H1 (cell line): Measurements from ENCODE around the gene DCP1A. TPM values are rescaled to one million over a fixed set of nuclear protein-coding genes. Genes with fewer than 3 reads are reported as not detected.

ENCODE experiments used
- CTCF ChIA-PET: fragments of 300-600 bp; sonication (Branson Sonifier 250); formaldehyde crosslinking; loops from one replicate; lab custom pipeline; 2021; ENCODE audit not compliant: partially characterized antibody; lab: Charles Lee
- POLR2A ChIA-PET: fragments of 300-600 bp; sonication (Branson Sonifier 250); formaldehyde crosslinking; loops from one replicate; lab custom pipeline; 2021; ENCODE audit warnings: inconsistent platforms; ENCODE audit not compliant: partially characterized antibody; lab: Charles Lee
- DNase-seq, 2 experiments: peaks; one replicate each; pipeline versions ENCODE4 v3.0.0 to v3.0.0-alpha.2; 2010 to 2022; ENCODE audit warnings: low spot score in 2 of 2, low read depth in 1 of 2, mixed read lengths in 1 of 2
- FAIRE-seq: peaks from 2 replicates; lab custom pipeline; 2011; peaks lifted over from hg19 to GRCh38; lab: Jason Lieb, UNC
- H2AFZ ChIP-seq: 2 replicates; pipeline ENCODE4 v1.8.1; 2012; ENCODE audit warnings: low read length, inconsistent platforms
- H2AK5ac ChIP-seq: 2 replicates; pipeline ENCODE4 v1.6.1; 2013; ENCODE audit warnings: low read depth, low read length
- H2BK120ac ChIP-seq: replicated peaks from 2 replicates; pipeline ENCODE3; 2013; ENCODE audit warnings: low read depth, low read length, inconsistent platforms
- H2BK12ac ChIP-seq: 2 replicates; pipeline ENCODE4 v1.6.1; 2013; ENCODE audit warnings: low read depth, low read length
- H2BK15ac ChIP-seq: 2 replicates; pipeline ENCODE4 v1.6.1; 2013; ENCODE audit warnings: low read length
- H2BK20ac ChIP-seq: 2 replicates; pipeline ENCODE4 v1.6.1; 2013; ENCODE audit warnings: low read length
- H2BK5ac ChIP-seq: 2 replicates; pipeline ENCODE4 v1.6.1; 2013; ENCODE audit warnings: low read depth, low read length
- H3K14ac ChIP-seq: 2 replicates; pipeline ENCODE4 v1.6.1; 2013; ENCODE audit warnings: inconsistent platforms; ENCODE audit not compliant: insufficient read length
- H3K18ac ChIP-seq: 2 replicates; pipeline ENCODE4 v1.6.1; 2013; ENCODE audit warnings: low read length; ENCODE audit errors: extremely low read depth
- H3K23ac ChIP-seq: 2 replicates; pipeline ENCODE4 v1.6.1; 2013; ENCODE audit warnings: inconsistent platforms; ENCODE audit not compliant: insufficient read length
- H3K23me2 ChIP-seq: 2 replicates; pipeline ENCODE4 v1.6.1; 2013; ENCODE audit warnings: low read depth, low read length
- H3K27ac ChIP-seq: 2 replicates; pipeline ENCODE4 v1.6.1; 2011; ENCODE audit warnings: low read depth, low read length, inconsistent platforms
- H3K27me3 ChIP-seq, 4 experiments: replicated peaks in 1 of 4; 1 replicate in 1 of 4; 2 replicates in 3 of 4; pipeline versions ENCODE4 v1.6.1 to v1.8.1; 2011 to 2013; ENCODE audit warnings: low read length in 3 of 4, mild to moderate bottlenecking in 3 of 4, inconsistent platforms in 2 of 4, mixed read lengths in 2 of 4, moderate library complexity in 1 of 4; ENCODE audit not compliant: control insufficient read depth in 3 of 4, insufficient read depth in 3 of 4; ENCODE audit errors: extremely low read depth in 1 of 4
- H3K36me3 ChIP-seq, 4 experiments: 2 replicates each; pipeline versions ENCODE4 v1.6.1 to v1.8.1; 2011 to 2013; ENCODE audit warnings: mild to moderate bottlenecking in 4 of 4, low read length in 3 of 4, moderate library complexity in 2 of 4, control low read depth in 1 of 4, inconsistent platforms in 1 of 4; ENCODE audit not compliant: insufficient read depth in 4 of 4, control insufficient read depth in 2 of 4
- H3K4ac ChIP-seq: replicated peaks from 2 replicates; pipeline ENCODE3; 2013; ENCODE audit warnings: low read length, low read depth, mixed read lengths, inconsistent platforms; ENCODE audit not compliant: insufficient read length
- H3K4me1 ChIP-seq, 4 experiments: replicated peaks in 1 of 4; 1 replicate in 1 of 4; 2 replicates in 3 of 4; pipeline versions ENCODE4 v1.6.1 to v1.8.1; 2011 to 2013; ENCODE audit warnings: low read length in 3 of 4, inconsistent platforms in 2 of 4, mixed read lengths in 1 of 4; ENCODE audit not compliant: insufficient read depth in 4 of 4, control insufficient read depth in 3 of 4
- H3K4me2 ChIP-seq, 2 experiments: 2 replicates each; pipeline versions ENCODE4 v1.6.1 to v1.8.1; 2011 to 2013; ENCODE audit warnings: low read depth in 2 of 2, low read length in 2 of 2, control low read depth in 1 of 2, inconsistent platforms in 1 of 2, mild to moderate bottlenecking in 1 of 2; ENCODE audit not compliant: insufficient read depth in 1 of 2
- H3K4me3 ChIP-seq, 4 experiments: fragments of 200-600, 300-600 bp in 1 of 4; sonication (generic), shearing (Covaris generic), sonication (Bioruptor Twin) in 1 of 4; 2 replicates each; pipeline versions ENCODE4 v1.5.1 to v1.8.1; 2011 to 2016; ENCODE audit warnings: low read length in 4 of 4, low read depth in 3 of 4, control low read depth in 2 of 4, inconsistent platforms in 2 of 4, mild to moderate bottlenecking in 2 of 4, mixed read lengths in 1 of 4, moderate library complexity in 1 of 4; ENCODE audit not compliant: insufficient read depth in 2 of 4; ENCODE audit errors: extremely low read depth in 1 of 4
- H3K56ac ChIP-seq: replicated peaks from 2 replicates; pipeline ENCODE3; 2013; ENCODE audit warnings: low read depth, mild to moderate bottlenecking, mixed read lengths, low read length, inconsistent platforms; ENCODE audit not compliant: insufficient read length
- H3K79me1 ChIP-seq: 2 replicates; pipeline ENCODE4 v1.6.1; 2013; ENCODE audit warnings: low read depth, low read length, control low read depth
- H3K79me2 ChIP-seq, 2 experiments: 2 replicates each; pipeline versions ENCODE4 v1.6.1 to v1.8.1; 2012 to 2013; ENCODE audit warnings: low read length in 2 of 2, mild to moderate bottlenecking in 2 of 2, inconsistent platforms in 1 of 2; ENCODE audit not compliant: insufficient read depth in 2 of 2, control insufficient read depth in 1 of 2
- H3K9ac ChIP-seq, 4 experiments: replicated peaks in 1 of 4; 1 replicate in 1 of 4; 2 replicates in 3 of 4; pipeline versions ENCODE4 v1.6.1 to v1.8.1; 2011 to 2013; ENCODE audit warnings: low read depth in 3 of 4, low read length in 3 of 4, control low read depth in 2 of 4, mild to moderate bottlenecking in 2 of 4, moderate library complexity in 2 of 4, inconsistent platforms in 1 of 4; ENCODE audit errors: extremely low read depth in 1 of 4
- H3K9me3 ChIP-seq, 2 experiments: 2 replicates each; pipeline versions ENCODE4 v1.6.1 to v1.8.1; 2012 to 2013; ENCODE audit warnings: mild to moderate bottlenecking in 2 of 2, moderate library complexity in 2 of 2, control low read depth in 1 of 2, inconsistent platforms in 1 of 2, low read depth in 1 of 2, low read length in 1 of 2, mixed read lengths in 1 of 2; ENCODE audit not compliant: insufficient read depth in 2 of 2
- H4K20me1 ChIP-seq, 2 experiments: replicated peaks in 1 of 2; 2 replicates each; pipeline versions ENCODE3 to v1.8.1; 2011 to 2013; ENCODE audit warnings: inconsistent platforms in 2 of 2, low read length in 2 of 2, mild to moderate bottlenecking in 1 of 2; ENCODE audit not compliant: insufficient read depth in 2 of 2, control insufficient read depth in 1 of 2
- H4K5ac ChIP-seq: 2 replicates; pipeline ENCODE4 v1.6.1; 2013; ENCODE audit warnings: low read length, low read depth, mixed read lengths, inconsistent platforms; ENCODE audit not compliant: insufficient read length
- H4K8ac ChIP-seq: 2 replicates; pipeline ENCODE4 v1.8.0; 2013; ENCODE audit warnings: mild to moderate bottlenecking, moderate library complexity, low read length, inconsistent platforms; ENCODE audit not compliant: insufficient read depth; ENCODE audit errors: extremely low read depth
- H4K91ac ChIP-seq: replicated peaks from 2 replicates; pipeline ENCODE3; 2013; ENCODE audit warnings: low read length, mixed read lengths, inconsistent platforms; ENCODE audit not compliant: insufficient read length
- CBX8 ChIP-seq: fragments of 300-800, 300-1000 bp; sonication (generic); IDR thresholded peaks from 2 replicates; pipeline ENCODE4 v1.7.1; 2016; ENCODE audit warnings: low read depth, low read length, borderline replicate concordance
- CREB1 ChIP-seq: IDR thresholded peaks from 2 replicates; pipeline ENCODE4 v1.6.1; 2012; ENCODE audit warnings: inconsistent platforms
- GTF2F1 ChIP-seq: IDR thresholded peaks from 2 replicates; pipeline ENCODE4 v1.6.1; 2012; ENCODE audit warnings: low read depth, low read length, improper control_type of control experiment, borderline replicate concordance
- NANOG ChIP-seq: IDR thresholded peaks from 2 replicates; pipeline ENCODE4 v1.6.1; 2011; ENCODE audit warnings: low read length, low read depth, mild to moderate bottlenecking, inconsistent platforms; ENCODE audit not compliant: insufficient read depth, poor library complexity, severe bottlenecking
- PHF8 ChIP-seq: fragments of 200-600 bp; sonication (generic); conservative IDR thresholded peaks from 2 replicates; pipeline ENCODE4 v1.7.1; 2012; ENCODE audit warnings: low read depth, mild to moderate bottlenecking, inconsistent platforms, low read length, moderate library complexity
- POLR2A ChIP-seq, 2 experiments: IDR thresholded peaks; 1 replicate in 1 of 2; 2 replicates in 1 of 2; pipeline ENCODE4 v1.6.1; 2011; ENCODE audit warnings: low read depth in 2 of 2, low read length in 2 of 2, mild to moderate bottlenecking in 2 of 2; ENCODE audit errors: control extremely low read depth in 1 of 2
- SAP30 ChIP-seq: fragments of 300-600 bp; sonication (generic); IDR thresholded peaks from 2 replicates; pipeline ENCODE4 v1.7.1; 2012; ENCODE audit warnings: low read length, moderate library complexity, mild to moderate bottlenecking, inconsistent platforms; ENCODE audit not compliant: insufficient read depth, insufficient replicate concordance
- SP1 ChIP-seq: IDR thresholded peaks from 2 replicates; pipeline ENCODE4 v1.6.1; 2011; ENCODE audit warnings: low read depth, low read length
- SP4 ChIP-seq: IDR thresholded peaks from 2 replicates; pipeline ENCODE4 v1.6.1; 2012; ENCODE audit warnings: low read length, inconsistent platforms
- SUZ12 ChIP-seq: fragments of 200-600 bp; sonication (generic); IDR thresholded peaks from 2 replicates; pipeline ENCODE4 v1.6.1; 2012; ENCODE audit warnings: mild to moderate bottlenecking, inconsistent platforms, low read length, moderate library complexity, mixed read lengths
- YY1 ChIP-seq: IDR thresholded peaks from 2 replicates; pipeline ENCODE4 v1.6.1; 2011; ENCODE audit warnings: low read depth, mild to moderate bottlenecking, low read length
- WGBS, 2 experiments: shearing (Covaris generic) in 1 of 2; methylation state at CpG; one replicate each; pipeline versions ENCODE4 v1.1.6 to v1.1.7; 2013 to 2015; ENCODE audit warnings: low lambda C conversion rate in 2 of 2, mixed read lengths in 2 of 2, inconsistent platforms in 1 of 2, low coverage in 1 of 2, missing lambda C conversion rate in 1 of 2; ENCODE audit not compliant: insufficient replicate concordance in 2 of 2, insufficient coverage in 1 of 2, insufficient read length in 1 of 2; ENCODE audit errors: extremely low coverage in 1 of 2, missing lambda C conversion rate in 1 of 2; 5-methylcytosine and 5-hydroxymethylcytosine counted together
- polyA plus RNA-seq, 7 experiments: library from polyadenylated mRNA; depleted of rRNA in 3 of 7; stranded (reverse) in 5 of 7; unstranded in 2 of 7; fragments of >200 nt in 5 of 7; fragments of 200-250 nt in 2 of 7; gene quantifications; 1 replicate in 5 of 7; 2 replicates in 1 of 7; 4 replicates in 1 of 7; pipeline versions ENCODE4 v1.2.1 to v1.2.3, GENCODE V29; 2011 to 2013; ENCODE audit warnings: missing spikeins in 2 of 7, mixed read lengths in 2 of 7
- total RNA-seq: library from RNA; stranded (reverse); fragmentation: NEBNext Ultra II Directional; extraction: Animal tissue kit (Norgen Biotek cat#: 25700); gene quantifications from 2 replicates; pipeline ENCODE4 v1.2.1, GENCODE V29; 2021
- TF ChIP-seq, protein P1 (sequence below): IDR thresholded peaks from 2 replicates; pipeline ENCODE4 v1.6.1; 2011; ENCODE audit warnings: low read depth, mild to moderate bottlenecking, low read length; ENCODE audit not compliant: insufficient read depth
- TF ChIP-seq, protein P2 (sequence below): IDR thresholded peaks from 2 replicates; pipeline ENCODE4 v1.6.1; 2011; ENCODE audit warnings: low read length, improper control_type of control experiment

The DCP1A gene
- total and polyA plus RNA-seq, 2 of the 8 experiments (the other 6 are each of a cell fraction or from before 2014, with no cell fraction given): 13.2 to 15.9 TPM

DNA sequence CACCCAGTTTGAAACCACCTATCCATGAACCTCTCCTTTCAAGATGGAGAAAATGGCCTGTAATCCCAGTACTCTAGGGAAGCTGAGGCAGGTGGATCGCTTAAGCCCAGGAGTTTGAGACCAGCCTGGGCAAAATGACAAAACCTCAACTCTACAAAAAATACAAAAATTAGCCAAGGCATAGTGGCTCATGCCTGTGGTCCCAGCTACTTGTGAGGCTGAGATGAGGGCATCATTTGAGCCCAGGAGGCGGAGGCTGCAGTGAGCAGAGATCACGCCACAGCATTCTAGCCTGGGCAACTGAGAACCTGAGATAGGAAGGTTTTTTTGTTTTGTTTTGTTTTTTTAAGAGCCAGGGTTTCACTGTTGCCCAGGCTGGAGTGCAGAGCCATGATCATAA, 96.9 kb downstream of the DCP1A start:
- H4K20me1 ChIP-seq: peaks cover 43 to 50% of the 10 kb centered on the region in 2 experiments
- H3K4me3 ChIP-seq: no peak overlapping the region
- H3K56ac ChIP-seq: no peak overlapping the region
- no peak overlapping the region for H4K91ac ChIP-seq
- H3K9me3 ChIP-seq: no peaks in the 10 kb centered on the region
- H2AFZ ChIP-seq: no peak overlapping the region
- 83% methylated on average over 3 of the region's 3 CpGs; no CpG with 5 or more reads in 1 of the 2 experiments for WGBS, 2 experiments
- H3K36me3 ChIP-seq: peaks cover 0 to 11% (median 0%) of the 10 kb centered on the region in 4 experiments; a peak in 1 of 8 replicates
- peaks cover 18% of the 10 kb centered on the region for H3K23me2 ChIP-seq
- H3K14ac ChIP-seq: no peak overlapping the region
- peaks cover 19% of the 10 kb centered on the region for H3K79me1 ChIP-seq
- TF ChIP-seq YY1: no peak
- no peak for TF ChIP-seq CBX8
- no peak for TF ChIP-seq SAP30
- TF ChIP-seq CREB1: no peak
- no peak for TF ChIP-seq GTF2F1
- TF ChIP-seq SP4: no peak
- TF ChIP-seq NANOG: no peak
- no peak for TF ChIP-seq SP1
- TF ChIP-seq PHF8: no peak
- TF ChIP-seq, protein P1, sequence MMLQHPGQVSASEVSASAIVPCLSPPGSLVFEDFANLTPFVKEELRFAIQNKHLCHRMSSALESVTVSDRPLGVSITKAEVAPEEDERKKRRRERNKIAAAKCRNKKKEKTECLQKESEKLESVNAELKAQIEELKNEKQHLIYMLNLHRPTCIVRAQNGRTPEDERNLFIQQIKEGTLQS: no peak
- no peak for TF ChIP-seq SUZ12
- TF ChIP-seq POLR2A (IDR thresholded peaks at IDR 0.05; ENCODE audit: control extremely low read depth in 1 of 2, low read depth in 2 of 2, low read length in 2 of 2): no peak
- TF ChIP-seq, protein P2, sequence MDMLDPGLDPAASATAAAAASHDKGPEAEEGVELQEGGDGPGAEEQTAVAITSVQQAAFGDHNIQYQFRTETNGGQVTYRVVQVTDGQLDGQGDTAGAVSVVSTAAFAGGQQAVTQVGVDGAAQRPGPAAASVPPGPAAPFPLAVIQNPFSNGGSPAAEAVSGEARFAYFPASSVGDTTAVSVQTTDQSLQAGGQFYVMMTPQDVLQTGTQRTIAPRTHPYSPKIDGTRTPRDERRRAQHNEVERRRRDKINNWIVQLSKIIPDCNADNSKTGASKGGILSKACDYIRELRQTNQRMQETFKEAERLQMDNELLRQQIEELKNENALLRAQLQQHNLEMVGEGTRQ: no peak
- no peak overlapping the region for H2BK15ac ChIP-seq
- peaks cover 18 to 37% (median 24%) of the 10 kb centered on the region in 4 experiments for H3K4me1 ChIP-seq
- DNase-seq (no peak), FAIRE-seq (no peak)
- no peak overlapping the region for H2BK20ac ChIP-seq
- H2AK5ac ChIP-seq: no peak overlapping the region
- H3K9ac ChIP-seq: no peak overlapping the region
- no peak overlapping the region for H3K4ac ChIP-seq
- H3K23ac ChIP-seq: no peak overlapping the region
- no peak overlapping the region for H3K18ac ChIP-seq
- H3K27ac ChIP-seq: no peak overlapping the region
- H3K4me2 ChIP-seq: peak overlapping the region in 1 of 2 experiments; percentile 98; a peak in 2 of 4 replicates
- ChIA-PET POLR2A (interaction anchor here (0.6 to 20.5 kb wide), 4 partner anchors 18 to 73 kb away, joined by 3 to 449 read pairs (median 32); no protein-coding TSS in a partner anchor), CTCF (interaction anchor here (2.7 to 10.6 kb wide), 3 partner anchors 20 to 49 kb away, joined by 7 to 64 read pairs (median 11); no protein-coding TSS in a partner anchor)
- peak overlapping the region; percentile 64; the same call in 1 of the 2 replicates for H2BK5ac ChIP-seq
- H3K79me2 ChIP-seq: peaks cover 72 to 100% of the 10 kb centered on the region in 2 experiments
- H4K8ac ChIP-seq: no peak overlapping the region
- H4K5ac ChIP-seq: no peak overlapping the region
- no peaks in the 10 kb centered on the region; a peak in 1 of 7 replicates for H3K27me3 ChIP-seq
- no peak overlapping the region for H2BK12ac ChIP-seq
- no peak overlapping the region for H2BK120ac ChIP-seq
